SH-SY5Y (cell line): ENCODE measurements around the gene OSMR.

Experiments used
- GATA2 ChIP-seq: IDR thresholded peaks from 2 replicates; pipeline ENCODE4 v1.6.1; 2011; ENCODE audit warnings: mild to moderate bottlenecking, low read depth, low read length
- GATA3 ChIP-seq: IDR thresholded peaks from 2 replicates; pipeline ENCODE4 v1.6.1; 2011; ENCODE audit warnings: low read depth, mild to moderate bottlenecking, low read length, moderate library complexity

DNA sequence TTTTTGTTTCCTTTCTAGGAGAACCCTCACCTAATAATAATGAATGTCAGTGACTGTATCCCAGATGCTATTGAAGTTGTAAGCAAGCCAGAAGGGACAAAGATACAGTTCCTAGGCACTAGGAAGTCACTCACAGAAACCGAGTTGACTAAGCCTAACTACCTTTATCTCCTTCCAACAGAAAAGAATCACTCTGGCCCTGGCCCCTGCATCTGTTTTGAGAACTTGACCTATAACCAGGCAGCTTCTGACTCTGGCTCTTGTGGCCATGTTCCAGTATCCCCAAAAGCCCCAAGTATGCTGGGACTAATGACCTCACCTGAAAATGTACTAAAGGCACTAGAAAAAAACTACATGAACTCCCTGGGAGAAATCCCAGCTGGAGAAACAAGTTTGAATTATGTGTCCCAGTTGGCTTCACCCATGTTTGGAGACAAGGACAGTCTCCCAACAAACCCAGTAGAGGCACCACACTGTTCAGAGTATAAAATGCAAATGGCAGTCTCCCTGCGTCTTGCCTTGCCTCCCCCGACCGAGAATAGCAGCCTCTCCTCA, 87.1 kb downstream of the OSMR start:
- TF ChIP-seq GATA3: no peak
- no peak for TF ChIP-seq GATA2
